ENCODE data around the gene EIF1AD.

Gene EIF1AD

DNA sequence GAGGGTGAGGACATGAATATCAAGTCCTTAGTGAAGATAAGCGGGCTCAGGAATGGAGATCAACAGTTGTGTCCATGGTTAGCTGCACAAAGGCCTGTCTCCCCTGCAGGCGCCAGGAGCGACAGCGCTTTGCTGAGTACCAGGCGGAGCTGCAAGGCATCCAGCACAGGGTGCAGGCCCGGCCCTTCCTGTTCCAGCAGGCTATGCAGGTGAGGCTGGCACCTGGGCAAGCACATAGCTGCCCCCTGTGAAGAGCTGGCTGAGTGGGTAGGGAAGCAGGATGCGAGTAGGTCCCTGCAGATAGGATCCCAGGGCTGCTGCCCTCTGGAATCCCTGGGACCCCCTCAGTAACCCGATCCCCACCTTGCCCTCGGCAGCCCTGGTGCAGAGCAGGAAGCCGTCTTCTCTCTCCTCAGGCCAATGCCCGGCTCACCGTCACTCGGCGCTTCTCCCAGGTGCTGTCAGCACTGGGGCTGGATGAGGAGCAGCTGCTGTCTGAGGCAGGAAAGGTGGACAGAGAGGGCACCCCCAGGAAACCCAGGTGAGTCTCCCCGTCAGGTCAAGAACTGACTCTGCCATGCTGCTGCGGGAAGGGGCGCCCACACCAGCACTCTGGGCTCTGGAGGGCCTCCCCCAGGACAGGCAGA lies 43.1 kb downstream of the EIF1AD start:
- no peak overlapping the region for H2AFZ ChIP-seq (ENCODE audit: low read length)
- peaks cover 17% of the 10 kb centered on the region for H4K20me1 ChIP-seq (ENCODE audit: insufficient read depth, low read length, poor library complexity, severe bottlenecking)
- no peaks in the 10 kb centered on the region for H3F3A ChIP-seq (ENCODE audit: low read depth)
- TF ChIP-seq, protein P1, sequence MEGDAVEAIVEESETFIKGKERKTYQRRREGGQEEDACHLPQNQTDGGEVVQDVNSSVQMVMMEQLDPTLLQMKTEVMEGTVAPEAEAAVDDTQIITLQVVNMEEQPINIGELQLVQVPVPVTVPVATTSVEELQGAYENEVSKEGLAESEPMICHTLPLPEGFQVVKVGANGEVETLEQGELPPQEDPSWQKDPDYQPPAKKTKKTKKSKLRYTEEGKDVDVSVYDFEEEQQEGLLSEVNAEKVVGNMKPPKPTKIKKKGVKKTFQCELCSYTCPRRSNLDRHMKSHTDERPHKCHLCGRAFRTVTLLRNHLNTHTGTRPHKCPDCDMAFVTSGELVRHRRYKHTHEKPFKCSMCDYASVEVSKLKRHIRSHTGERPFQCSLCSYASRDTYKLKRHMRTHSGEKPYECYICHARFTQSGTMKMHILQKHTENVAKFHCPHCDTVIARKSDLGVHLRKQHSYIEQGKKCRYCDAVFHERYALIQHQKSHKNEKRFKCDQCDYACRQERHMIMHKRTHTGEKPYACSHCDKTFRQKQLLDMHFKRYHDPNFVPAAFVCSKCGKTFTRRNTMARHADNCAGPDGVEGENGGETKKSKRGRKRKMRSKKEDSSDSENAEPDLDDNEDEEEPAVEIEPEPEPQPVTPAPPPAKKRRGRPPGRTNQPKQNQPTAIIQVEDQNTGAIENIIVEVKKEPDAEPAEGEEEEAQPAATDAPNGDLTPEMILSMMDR (conservative IDR thresholded peaks at IDR 0.05; ENCODE audit: low read length) = no peak
- no peak for TF ChIP-seq EZH2phosphoT487 (IDR thresholded peaks at IDR 0.05; ENCODE audit: borderline replicate concordance)
- no peak overlapping the region for H3K4me3 ChIP-seq (ENCODE audit: low read length, poor library complexity, severe bottlenecking)
- H3K4me2 ChIP-seq (ENCODE audit: low read depth, low read length, poor library complexity, severe bottlenecking) = no peak overlapping the region
- no peaks in the 10 kb centered on the region for H3K27me3 ChIP-seq (ENCODE audit: insufficient read depth, low read length, poor library complexity, severe bottlenecking)
- H3K9ac ChIP-seq (ENCODE audit: low read depth, low read length, poor library complexity, severe bottlenecking) = no peak overlapping the region
- no peaks in the 10 kb centered on the region for H3K9me3 ChIP-seq (ENCODE audit: insufficient read depth, low read depth, low read length)
- no peaks in the 10 kb centered on the region for H3K9me2 ChIP-seq (replicated peaks; ENCODE audit: low read depth, low read length)
- peaks cover 3% of the 10 kb centered on the region; the same call in 1 of the 2 replicates for H3K36me3 ChIP-seq (ENCODE audit: insufficient read depth, low read length)
- H3K79me2 ChIP-seq (ENCODE audit: insufficient read depth, low read length) = peaks cover 24% of the 10 kb centered on the region
- peaks cover 15% of the 10 kb centered on the region for H3K4me1 ChIP-seq (ENCODE audit: insufficient read depth, low read length, poor library complexity, severe bottlenecking)

DNA sequence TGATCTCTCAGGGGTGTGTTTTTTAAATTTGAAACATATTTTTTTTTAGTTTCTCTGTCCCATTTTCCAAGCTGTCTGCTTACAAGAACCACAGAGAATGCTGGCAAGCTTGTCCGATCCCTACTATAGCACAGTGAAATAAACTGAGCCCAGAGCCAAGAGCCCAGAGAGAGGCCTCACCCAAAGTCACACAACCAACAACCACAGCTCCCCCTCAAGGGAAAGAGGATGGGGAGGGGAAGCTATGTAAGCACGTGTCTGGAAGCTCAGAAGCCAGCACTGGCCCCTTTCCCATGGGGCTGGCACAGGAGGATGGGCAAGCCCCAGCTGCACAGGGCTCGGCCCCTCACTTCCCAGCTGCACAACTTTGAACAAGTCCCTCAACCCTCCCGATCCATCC lies 43.7 kb downstream of the EIF1AD start:
- Histone ChIP-seq H3K79me2 (ENCODE audit: insufficient read depth, low read length) (peaks cover 18% of the 10 kb centered on the region), H3K9me2 (replicated peaks; ENCODE audit: low read depth, low read length) (no peaks in the 10 kb centered on the region), H3K27me3 (ENCODE audit: insufficient read depth, low read length, poor library complexity, severe bottlenecking) (no peaks in the 10 kb centered on the region), H3K4me2 (ENCODE audit: low read depth, low read length, poor library complexity, severe bottlenecking) (no peak overlapping the region), H2AFZ (ENCODE audit: low read length) (no peak overlapping the region), H3K9ac (ENCODE audit: low read depth, low read length, poor library complexity, severe bottlenecking) (no peak overlapping the region), H3K4me1 (ENCODE audit: insufficient read depth, low read length, poor library complexity, severe bottlenecking) (peaks cover 11% of the 10 kb centered on the region), H3F3A (ENCODE audit: low read depth) (no peaks in the 10 kb centered on the region), H3K36me3 (ENCODE audit: insufficient read depth, low read length) (no peaks in the 10 kb centered on the region), H3K9me3 (ENCODE audit: insufficient read depth, low read depth, low read length) (no peaks in the 10 kb centered on the region), H4K20me1 (ENCODE audit: insufficient read depth, low read length, poor library complexity, severe bottlenecking) (peaks cover 13% of the 10 kb centered on the region), H3K4me3 (ENCODE audit: low read length, poor library complexity, severe bottlenecking) (no peak overlapping the region)
- TF ChIP-seq, protein P1 (conservative IDR thresholded peaks at IDR 0.05; ENCODE audit: low read length) = no peak
- TF ChIP-seq EZH2phosphoT487 (IDR thresholded peaks at IDR 0.05; ENCODE audit: borderline replicate concordance) = no peak

DNA sequence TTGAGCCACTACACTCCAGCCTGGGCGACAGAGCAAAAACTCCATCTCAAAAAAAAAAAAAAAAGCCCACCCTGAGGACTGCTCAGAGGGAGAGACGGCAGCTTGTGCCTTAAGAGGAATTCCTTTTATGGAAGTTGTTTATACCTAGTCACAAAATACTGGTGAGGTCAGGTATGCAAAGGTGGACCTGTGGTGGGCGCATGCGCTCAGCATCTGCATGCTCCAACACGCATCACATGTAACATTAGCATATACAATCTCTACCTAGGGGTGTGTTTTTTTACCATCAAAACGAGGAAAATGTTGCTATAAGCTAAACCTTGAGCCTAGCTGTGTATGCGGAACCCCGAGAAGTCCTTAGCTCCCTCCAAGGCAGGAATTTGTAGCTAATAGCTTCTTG lies 47.2 kb downstream of the EIF1AD start:
- Histone ChIP-seq H3K27me3 (ENCODE audit: insufficient read depth, low read length, poor library complexity, severe bottlenecking) (no peaks in the 10 kb centered on the region), H3K4me3 (ENCODE audit: low read length, poor library complexity, severe bottlenecking) (no peak overlapping the region), H3K79me2 (ENCODE audit: insufficient read depth, low read length) (no peaks in the 10 kb centered on the region), H2AFZ (ENCODE audit: low read length) (no peak overlapping the region), H3K9ac (ENCODE audit: low read depth, low read length, poor library complexity, severe bottlenecking) (no peak overlapping the region), H3K36me3 (ENCODE audit: insufficient read depth, low read length) (no peaks in the 10 kb centered on the region), H3K9me2 (replicated peaks; ENCODE audit: low read depth, low read length) (no peaks in the 10 kb centered on the region), H3F3A (ENCODE audit: low read depth) (no peaks in the 10 kb centered on the region), H3K9me3 (ENCODE audit: insufficient read depth, low read depth, low read length) (no peaks in the 10 kb centered on the region), H3K4me2 (ENCODE audit: low read depth, low read length, poor library complexity, severe bottlenecking) (no peak overlapping the region), H4K20me1 (ENCODE audit: insufficient read depth, low read length, poor library complexity, severe bottlenecking) (no peaks in the 10 kb centered on the region), H3K4me1 (ENCODE audit: insufficient read depth, low read length, poor library complexity, severe bottlenecking) (no peaks in the 10 kb centered on the region)
- TF ChIP-seq, protein P1 (conservative IDR thresholded peaks at IDR 0.05; ENCODE audit: low read length) = no peak

All from Loucy (cell line).